HG03442 (cell line): Measurements from ENCODE around the gene VPS25.
A peak's percentile ranks its signal among the peaks of the same experiment; 100 is the strongest.
"Not testable (repeated sequence)": the region's sequence is repeated elsewhere in the genome, so short reads cannot be mapped to it uniquely, and the experiment has no call there.

Source experiments
- ATAC-seq: cut with Tn5 transposase; IDR thresholded peaks from one replicate; pipeline ENCODE4 v1.9.1; 2021; ENCODE audit warnings: mild to moderate bottlenecking, moderate library complexity; ENCODE audit not compliant: unreplicated experiment

The VPS25 gene

DNA sequence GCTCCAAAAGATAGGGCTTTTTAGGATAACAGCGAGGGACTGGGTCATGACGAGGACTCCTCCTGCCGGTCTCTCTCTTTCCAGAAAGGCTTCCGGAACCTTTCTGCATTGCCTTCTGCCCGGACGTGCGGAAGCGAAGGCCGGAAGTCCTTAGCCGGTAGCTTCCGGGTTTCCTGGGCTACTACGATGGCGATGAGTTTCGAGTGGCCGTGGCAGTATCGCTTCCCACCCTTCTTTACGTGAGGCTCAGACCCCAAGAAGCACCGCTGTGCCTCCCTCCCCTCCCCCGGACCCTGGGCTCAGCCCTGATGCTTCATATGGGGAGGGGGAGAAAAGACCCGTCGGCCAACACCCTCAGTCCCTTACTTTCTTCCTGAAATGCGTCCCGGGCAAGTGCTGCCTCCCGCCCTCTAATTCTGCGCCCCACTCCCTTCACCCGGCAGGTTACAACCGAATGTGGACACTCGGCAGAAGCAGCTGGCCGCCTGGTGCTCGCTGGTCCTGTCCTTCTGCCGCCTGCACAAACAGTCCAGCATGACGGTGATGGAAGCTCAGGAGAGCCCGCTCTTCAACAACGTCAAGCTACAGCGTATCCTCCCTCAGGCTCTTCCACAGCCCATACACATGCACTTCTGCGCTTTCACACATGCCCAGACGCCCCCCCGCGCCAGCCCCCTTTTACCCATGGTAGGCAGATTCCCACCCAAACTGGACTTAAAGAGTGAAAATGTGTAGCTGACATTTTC, at the start of gene VPS25:
Gene VPS25 (plus strand): TSS at position 160 of the 746 bp plus-strand sequence. CDS start 27 bp downstream, at position 187.
- peak; percentile 58 for ATAC-seq

DNA sequence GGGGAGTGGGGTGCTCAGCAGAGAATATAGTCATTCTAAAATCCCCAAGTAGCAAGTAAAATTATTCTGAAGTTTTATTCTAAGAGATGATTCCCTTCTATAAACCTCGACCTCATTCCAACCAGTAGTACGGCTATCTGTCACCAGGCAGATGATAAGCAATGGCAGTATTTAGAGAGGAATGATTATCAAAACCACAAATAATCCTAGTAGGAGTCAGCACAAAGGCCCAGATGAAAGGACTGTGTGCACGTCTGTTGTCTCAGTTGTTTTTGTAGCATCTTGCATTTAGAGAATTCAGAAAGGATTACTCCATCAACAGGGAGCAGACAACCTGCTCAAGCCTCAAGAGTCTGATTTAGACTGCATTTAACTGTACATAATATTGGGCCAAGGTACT, 49.6 kb upstream of the VPS25 start:
- ATAC-seq, result no peak

DNA sequence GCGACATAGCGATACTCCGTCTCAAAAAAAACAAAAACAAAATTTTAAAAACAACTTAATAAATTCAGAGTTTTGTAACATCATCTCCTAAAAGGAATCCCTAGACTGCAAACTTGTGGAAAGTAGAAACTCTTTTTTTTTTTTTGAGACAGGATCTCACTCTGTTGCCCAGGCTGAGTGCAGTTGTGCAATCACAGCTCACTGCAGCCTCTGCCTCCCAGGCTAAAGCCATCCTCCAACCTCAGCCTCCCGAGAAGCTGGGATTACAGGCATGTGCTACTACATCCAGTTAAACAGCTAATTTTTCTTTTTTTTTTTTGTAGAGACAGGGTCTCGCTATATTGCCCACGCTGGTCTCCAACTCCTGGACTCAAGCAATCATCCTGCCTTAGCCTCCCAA, 48.1 kb upstream of the VPS25 start:
- no peak for ATAC-seq

GRCh38 chr17:42740699-42741098, 32.5 kb upstream of the VPS25 start:
- ATAC-seq, result no peak

DNA sequence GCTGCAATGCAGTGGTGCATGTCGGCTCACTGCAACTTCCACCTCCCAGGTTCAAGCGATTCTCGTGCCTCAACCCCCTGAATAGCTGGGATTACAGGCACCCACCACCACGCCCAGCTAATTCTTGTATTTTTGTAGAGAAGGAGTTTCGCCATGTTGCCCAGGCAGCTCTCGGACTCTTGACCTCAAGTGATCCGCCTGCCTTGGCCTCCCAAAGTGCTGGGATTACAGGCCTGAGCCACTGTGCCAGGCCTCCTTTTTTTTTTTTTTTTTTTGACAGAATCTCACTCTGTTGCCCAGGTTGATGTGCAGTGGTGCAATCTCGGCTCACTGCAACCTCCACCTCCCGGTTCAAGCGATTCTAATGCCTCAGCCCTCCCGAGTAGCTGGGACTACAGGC, 30.3 kb upstream of the VPS25 start:
- ATAC-seq, result not testable (repeated sequence)

- no peak for ATAC-seq
Measured at GRCh38 chr17:42743595-42744282, 29.5 kb upstream of the VPS25 start.

- ATAC-seq, result peak; percentile 38
Measured at GRCh38 chr17:42744283-42744805, 28.9 kb upstream of the VPS25 start.

- peak; percentile 81 for ATAC-seq
Measured at GRCh38 chr17:42744806-42745617, 28.2 kb upstream of the VPS25 start, which contains the start of gene EZH1. EZH1 (minus strand) TSS chr17:42745040; CDS start chr17:42728941, 16,099 bp downstream.

GRCh38 chr17:42748202-42748907, 24.9 kb upstream of the VPS25 start:
- ATAC-seq, result no peak

DNA sequence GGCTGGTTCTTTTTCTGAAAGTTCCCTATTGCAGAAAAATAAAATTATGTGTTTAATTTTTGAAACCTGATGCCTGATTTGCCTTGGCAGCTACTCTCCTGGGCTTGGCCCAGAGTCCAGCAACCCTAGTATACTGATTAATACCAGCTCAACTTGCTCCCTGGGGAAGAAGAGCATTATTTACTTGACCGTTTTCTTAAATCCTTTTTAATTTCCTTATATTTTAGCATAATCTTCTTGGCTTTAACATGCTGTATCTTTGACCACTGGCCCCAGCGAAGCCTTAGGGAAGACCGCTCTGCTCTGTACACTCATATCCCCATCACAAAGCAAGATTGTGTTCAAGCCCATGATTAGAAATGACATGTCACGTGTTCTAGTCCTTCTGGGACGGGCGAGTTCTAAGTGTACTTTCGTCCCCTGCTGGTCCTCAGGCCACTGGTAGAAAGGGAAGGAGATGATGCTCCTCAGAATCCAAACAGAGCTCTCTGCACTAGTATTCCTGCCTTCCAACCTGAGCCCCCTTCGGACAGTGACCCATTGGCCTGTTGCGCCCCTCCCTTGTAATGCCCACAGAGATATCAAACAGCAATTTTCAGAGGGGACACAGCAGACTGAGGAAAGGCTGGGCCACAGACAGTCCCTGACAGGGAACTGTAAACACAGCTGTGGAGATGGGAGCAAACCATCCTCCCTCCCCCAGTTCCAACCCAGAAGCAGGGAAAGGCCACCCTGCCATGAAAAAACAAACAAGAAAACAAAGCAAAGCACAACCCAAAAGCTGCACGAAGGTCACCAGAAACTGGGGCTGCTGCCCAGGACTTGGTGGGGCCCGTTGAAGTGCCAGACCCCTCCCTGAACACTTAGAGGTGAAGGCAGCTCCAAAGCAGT, 24.1 kb upstream of the VPS25 start:
- ATAC-seq, result no peak

DNA sequence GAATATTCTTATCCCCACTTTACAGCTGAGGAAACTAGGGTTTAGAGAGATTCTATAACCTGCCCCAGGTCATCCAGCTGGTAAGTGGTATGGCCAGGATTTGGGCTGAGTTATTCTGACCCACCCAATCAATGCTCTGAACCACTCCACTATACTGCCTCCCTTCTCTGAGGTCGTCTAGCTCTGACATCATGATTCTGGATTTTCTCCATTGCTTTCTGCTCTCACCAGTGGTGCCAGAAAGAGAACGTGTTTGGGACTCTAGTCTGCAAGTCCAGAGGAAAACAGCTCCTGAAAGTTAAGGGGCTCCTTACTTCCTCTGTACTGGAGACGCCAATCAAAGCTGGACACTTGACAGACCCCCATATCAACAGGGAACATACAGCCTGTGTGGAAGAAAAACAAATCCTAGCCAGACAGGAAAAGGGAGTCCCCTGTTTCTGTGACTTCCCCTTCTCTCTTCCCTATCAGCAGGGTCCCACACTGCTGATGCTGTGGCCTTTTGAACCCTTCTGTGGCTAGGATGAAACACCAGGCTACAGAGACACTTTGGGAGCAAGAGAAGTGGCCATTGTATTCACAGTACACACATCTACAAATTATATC, 22.4 kb upstream of the VPS25 start:
- ATAC-seq, result no peak

- no peak for ATAC-seq
Measured at GRCh38 chr17:42751628-42752027, 21.6 kb upstream of the VPS25 start.

DNA sequence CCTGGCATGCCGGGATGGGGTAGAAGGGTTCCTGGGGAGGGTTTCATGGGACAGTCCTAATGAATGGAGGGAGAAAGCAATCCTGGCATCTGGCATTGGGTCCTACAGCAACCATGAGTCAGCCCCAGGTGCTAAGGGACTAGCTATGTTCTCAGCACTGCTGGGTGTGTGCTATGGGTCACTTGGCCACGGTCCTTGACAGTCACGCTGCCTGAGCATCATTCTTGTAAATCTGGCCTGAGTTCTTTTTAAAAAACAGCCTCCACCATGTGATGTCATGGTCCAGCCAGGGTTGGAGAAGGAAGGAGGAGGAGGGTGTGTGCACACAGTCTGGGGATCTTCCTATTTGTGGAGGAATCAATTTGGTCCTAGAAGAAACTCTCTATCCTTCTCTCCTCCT, 18.5 kb upstream of the VPS25 start:
- no peak for ATAC-seq

GRCh38 chr17:42759982-42760651, 13.1 kb upstream of the VPS25 start:
- no peak for ATAC-seq

DNA sequence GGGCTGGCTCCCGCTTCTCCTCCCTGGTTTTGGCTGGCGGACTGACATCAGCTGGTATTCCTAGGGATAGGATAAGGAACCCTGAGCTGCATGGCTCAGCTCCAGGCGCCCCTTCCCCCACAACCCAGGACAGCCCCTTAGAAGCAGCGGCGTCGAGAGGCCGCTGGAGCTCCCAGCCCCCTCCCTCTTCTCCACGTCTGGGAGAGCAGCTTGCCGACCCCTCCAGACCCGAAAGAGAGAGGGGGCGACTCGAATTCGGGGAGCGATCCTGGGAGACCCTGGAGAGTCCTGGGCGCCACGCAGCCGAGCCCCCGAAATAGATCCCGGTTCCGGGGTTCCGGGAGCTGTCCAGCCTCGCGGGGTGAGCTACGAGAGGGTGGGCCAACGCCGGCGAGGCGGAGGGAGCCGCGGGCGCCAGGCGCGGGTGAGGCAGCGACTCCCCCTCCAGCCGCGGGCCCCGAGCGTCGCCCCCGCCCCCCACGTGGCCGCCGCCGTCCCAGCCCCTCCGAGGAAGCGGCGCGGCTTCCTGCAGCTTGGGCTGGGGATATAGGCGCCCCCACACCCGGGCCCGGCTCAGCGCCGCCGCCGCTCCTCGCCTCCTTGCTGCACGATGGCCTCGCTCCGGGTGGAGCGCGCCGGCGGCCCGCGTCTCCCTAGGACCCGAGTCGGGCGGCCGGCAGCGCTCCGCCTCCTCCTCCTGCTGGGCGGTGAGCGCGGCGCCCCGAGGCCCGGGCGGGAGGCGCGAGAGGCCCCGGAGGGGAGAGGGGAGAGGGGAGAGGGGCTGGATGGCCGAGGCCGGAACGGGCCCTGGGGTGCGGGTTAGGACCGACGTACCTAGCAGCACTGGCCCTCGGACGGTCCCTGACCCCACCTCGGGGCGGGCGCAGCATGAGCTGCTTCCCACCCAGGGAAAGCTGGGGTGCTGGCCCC, 12.3 kb upstream of the VPS25 start, which contains the start of gene RAMP2:
Gene RAMP2 (plus strand): TSS at position 576 of the 930 bp plus-strand sequence. CDS start 35 bp downstream, at position 611.
- no peak for ATAC-seq

- ATAC-seq, result no peak
Measured at GRCh38 chr17:42761638-42762037, 11.6 kb upstream of the VPS25 start.

- no peak for ATAC-seq
Measured at GRCh38 chr17:42766124-42766523, 7.1 kb upstream of the VPS25 start.
